GM19351 (cell line): ENCODE data around the gene TTC1.
A peak's percentile ranks its signal among the peaks of the same experiment; 100 is the strongest.

Experiments used
- ATAC-seq: cut with Tn5 transposase; IDR thresholded peaks from one replicate; pipeline ENCODE4 v1.9.1; 2021; ENCODE audit warnings: mild to moderate bottlenecking, moderate library complexity; ENCODE audit not compliant: unreplicated experiment

Gene TTC1

DNA sequence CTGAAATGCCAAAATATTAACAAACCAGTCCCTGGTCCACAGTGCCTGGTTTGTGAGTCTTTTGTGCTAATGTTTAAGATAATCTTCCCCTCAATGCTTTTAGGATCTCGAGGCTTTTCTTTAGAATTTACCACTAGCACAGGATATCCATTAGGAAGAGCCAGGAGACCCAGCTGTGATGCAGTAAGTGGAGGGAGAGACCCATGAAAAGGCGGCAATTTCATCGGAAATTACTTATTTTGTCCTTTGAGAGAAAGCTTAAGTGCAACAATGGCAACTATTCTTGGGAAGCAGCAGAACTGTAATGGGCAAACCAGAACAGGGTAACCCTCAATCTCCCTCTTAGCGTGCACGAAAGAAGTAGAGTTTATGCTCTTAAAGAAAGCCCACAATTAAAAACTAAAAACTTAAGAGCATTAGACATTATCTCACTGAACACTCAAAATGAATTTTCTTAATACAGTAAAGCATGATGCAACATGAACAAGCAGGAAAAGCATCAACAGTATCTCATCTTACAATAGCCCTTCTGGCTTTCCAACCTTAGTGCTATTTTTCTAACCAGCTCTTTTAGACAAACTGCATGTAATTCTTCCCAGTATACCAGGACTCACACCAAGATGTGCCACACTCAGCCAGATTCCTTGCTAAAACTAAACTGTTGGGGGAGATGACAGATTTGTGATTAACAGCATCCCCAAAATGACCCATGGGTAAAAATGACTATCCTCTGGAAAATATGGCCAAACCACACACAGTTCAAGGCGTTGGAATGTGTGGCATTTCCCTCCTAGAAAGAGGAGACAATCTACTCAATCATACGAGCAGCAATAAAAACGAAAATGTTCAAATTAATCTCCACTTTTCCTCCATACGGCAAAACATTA, 73.9 kb downstream of the TTC1 start:
- no peak for ATAC-seq

DNA sequence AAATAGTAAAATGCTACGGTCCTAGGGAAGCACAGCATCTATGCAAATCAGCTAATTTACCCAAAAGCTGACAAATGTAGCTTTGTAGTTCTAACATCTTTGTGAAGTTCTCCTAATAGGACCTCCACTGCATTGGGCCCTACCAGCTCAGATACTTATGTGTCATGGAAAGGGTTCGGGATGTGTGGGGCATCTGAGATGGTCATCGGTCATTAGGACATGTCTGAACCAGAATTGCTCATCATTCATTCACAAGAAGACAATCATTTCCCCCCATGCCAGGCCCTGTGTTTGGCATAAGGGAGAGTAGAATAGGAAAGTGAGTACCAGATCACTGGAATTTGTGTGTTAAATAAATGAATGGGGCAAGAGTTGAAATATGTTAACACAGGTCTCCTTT, 74.6 kb downstream of the TTC1 start:
- no peak for ATAC-seq

DNA sequence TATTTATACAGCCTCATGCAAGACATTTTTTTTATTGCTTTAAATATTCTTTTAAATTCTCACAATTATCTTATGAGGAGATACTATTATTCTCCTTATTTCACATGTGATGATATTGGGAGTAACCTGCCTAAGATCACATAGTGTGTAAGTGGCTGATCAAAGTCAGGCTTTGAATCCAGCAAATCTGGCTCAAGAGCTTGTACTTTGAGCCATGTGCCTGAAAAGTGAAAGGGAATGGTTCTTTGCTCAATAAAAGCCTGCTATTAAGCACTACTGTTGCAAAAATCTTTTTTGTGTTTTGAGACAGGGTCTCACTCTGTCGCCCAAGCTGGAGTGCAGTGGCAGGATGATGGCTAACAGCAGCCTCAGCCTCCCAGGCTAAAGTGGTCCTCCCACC, 75.2 kb downstream of the TTC1 start:
- ATAC-seq, result no peak

DNA sequence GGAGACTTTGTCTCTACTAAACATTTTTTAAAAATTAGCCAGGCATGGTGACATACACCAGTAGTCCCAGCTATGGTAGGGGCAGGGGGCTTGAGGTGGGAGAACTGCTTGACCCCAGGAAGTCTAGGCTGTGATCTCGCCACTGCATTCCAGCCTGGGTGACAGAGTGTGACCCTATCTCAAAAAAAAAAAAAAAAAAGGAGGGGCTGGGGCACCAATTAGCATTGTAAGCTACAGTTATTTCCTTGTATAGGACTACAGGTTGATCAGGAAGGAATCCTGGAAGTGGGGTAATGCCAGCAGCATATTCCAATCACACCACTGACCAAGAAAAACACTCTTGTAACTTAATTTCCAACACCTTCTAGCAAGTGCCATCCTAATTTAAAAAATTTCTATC, 78.3 kb downstream of the TTC1 start:
- ATAC-seq, result no peak

DNA sequence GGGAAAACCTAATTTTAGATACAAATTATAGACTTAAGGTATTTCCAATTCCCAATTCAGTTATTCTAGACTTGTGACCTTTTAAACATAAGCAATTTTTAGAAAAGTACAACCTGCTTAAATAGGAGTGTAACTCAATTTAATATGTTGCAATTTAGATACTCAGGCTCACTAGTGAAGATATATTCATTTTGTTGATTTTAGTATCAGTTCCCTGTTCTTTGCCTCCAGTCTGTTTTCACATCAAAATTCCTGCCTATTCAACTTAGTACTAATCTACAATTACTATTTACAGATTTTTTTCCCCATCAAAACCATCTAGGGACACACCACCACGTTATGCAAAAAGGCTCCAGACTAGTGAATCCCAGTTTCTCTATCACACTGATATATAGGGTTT, 79.9 kb downstream of the TTC1 start:
- no peak for ATAC-seq

DNA sequence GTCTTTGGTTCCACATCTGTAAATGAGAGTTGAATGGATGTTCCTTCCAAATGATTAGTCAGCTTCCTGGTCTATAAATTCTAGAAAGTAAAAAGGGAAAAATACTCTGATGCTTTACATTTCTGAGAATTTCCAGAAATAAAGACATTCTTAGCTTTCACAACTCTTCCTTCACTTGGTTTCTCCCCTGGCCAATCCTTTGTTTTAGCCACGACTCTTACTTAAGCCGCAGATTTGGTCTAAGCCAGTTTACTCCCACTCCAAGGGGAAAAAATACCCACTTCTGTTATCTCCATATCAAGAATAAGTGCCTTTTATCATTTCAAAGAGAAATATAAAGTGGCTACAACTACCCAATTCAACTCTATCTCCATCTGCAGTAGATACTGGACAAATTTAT, 80.6 kb downstream of the TTC1 start:
- ATAC-seq, result no peak

DNA sequence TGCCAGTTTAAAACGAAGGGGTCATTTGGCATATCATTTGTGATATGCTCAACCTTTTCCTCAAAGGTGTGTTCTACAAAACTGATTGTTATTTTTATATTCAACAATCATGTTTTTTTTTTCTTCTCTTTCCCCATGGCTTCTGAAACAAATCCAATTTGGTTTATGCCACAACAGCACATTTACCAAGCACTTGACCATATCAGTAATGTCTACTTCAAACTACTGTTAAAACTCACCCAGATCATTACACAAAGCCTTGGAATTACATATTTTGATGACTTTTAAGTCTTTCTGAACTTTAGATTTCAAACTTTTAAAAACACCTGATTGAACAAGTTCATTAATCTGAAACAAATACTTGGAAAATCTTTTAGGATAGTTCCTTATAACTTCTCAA, 81.1 kb downstream of the TTC1 start:
- no peak for ATAC-seq

DNA sequence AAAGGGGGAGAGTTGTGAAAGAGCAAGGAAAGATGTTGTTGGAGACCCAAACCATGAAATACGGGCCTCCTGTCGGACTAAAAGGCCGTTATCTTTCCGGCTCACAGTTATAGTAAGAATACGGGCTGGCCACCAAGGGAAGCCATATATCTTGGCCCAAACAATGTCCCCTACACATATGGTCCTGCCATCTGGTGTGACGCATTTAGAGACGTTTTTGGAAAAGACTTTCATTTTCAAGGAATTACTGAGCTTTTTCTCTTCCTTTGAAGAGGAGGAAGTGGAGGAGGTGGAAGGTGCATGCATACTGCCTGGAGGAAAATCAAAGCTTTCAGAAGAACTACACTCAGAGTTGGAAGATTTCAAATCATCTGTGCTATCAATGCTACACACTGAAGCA, 83.6 kb downstream of the TTC1 start:
- ATAC-seq, result peak; percentile 10

DNA sequence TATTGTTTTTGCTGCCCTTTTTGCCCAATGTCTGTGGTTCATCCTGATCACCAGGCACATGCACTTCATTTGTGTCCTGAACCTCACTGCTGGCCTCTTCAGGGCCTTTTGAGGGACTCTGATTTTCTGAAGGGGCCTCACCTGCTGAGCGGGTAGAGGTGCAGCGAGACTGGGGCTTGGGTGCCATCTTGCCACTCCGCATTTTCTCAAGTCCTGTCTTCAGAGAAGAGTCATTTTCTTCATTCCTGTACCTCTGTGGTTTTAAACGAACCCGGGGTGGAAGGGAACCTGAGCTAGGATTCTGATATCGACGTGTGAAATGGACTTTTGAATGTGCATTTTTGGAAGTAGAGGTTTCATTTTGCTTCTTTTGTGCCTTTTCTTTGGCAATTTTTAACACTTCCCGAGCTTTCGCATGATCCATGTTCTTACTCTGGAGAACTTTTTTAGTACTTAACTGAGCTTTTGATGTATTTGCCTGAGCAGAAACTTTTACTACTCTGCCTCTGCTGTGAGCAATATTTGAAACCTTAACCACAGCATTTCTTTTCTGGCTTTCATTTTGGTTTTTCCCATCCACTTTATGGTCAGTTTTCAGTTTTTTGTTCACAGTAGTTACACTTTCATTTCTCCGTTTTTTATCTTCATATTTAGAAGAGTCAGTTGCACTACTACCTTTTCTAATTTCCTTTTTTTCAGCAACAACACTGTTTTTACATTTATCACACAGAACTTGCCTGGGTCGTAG, 84.2 kb downstream of the TTC1 start:
- ATAC-seq, result peak; percentile 72

DNA sequence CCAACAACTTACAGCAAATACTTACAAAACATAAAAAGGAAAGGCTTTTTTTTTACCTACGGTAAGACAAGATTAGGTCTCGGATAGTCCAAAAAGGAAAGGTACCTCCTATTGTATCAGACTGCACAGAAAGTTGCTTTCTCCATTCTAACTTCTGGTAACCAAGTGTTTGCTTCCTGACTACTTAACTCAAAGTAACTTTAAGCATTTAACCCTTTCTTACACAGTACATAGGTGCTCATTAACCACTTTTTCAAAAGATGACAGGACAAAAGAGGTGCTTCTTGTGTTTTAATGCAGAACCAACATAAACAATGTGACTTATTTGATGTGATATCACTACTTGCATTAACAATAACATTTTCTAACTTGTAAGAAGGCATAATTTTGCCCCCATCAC, 87.2 kb downstream of the TTC1 start:
- ATAC-seq, result no peak

DNA sequence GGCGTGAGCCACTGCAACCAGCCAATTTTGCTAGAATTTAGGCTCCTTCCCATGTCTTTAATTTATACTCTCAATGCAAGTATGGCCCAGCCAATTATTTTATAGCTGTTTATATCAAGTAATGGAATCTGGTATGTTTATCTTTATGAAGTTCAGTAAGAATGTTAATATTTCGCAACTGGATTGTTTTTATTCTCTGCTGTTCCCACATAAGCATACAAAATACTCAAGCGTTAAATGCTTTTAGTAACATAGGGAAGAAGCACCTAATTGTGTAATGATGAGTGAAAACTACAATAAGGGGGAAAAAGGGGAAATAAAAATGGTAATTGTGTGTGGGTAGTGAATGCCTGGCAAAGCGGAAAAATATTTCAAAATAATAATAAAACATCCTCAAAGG, 89.1 kb downstream of the TTC1 start:
- ATAC-seq, result no peak

DNA sequence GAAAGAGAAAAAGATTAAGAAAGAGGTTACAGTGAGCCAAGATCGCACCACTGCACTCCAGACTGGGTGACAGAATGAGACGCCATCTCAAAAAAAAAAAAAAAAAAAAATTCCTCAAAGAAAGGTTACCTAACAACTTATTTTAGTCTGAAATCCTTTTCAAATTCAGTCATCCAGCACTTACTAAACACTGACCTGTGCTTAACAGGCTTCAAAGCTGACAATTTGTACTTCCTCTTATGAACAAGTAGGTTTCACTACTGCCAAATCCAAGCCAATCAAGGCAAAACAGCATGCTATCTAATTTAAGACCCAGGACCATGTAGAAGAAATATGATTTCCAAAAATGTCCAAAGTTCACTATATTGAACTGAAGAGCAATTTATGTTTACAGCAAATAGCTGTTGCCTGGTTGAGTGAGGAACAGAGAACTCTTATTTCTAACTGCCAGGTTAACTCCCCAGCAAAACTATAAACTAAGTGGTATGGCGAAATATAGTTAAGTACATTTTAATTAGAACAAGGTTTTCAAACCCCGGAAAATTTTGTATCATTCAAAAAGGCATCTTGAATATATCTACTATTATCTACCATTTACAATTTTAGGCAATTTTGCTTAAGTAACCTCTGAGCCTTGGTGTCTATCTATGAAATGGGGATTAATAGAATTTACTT, 96.9 kb downstream of the TTC1 start:
- ATAC-seq, result peak; percentile 80

DNA sequence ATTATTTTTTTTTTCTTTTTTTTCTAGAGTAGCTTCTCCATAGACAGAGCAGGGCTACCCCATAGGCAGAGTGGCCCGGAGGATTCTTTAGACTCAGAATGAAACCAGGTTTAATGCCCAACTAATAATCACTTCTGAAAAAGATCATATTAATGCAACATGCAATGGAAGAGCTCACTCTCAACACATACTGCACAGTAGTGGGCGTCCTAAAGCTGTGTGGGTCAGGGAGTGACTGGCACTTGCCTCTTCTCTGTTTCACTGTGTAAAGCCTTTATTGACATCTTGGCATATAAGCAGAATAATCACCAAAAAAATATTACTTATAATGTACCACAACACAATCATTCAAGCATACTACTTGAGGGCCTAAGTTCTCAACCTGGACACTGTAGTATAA, 99.2 kb downstream of the TTC1 start:
- no peak for ATAC-seq
